ENCODE results near the gene LRRC51. TPM values are rescaled to one million over a fixed set of nuclear protein-coding genes. Genes with fewer than 3 reads are reported as not detected.

LRRC51 gene
- total RNA-seq, 1 donor from 2014 or later: 4.4 TPM

- FAIRE-seq (no peak), DNase-seq (ENCODE audit: low read depth) (no peak)
- Mint-ChIP-seq H3K9me3 (ENCODE audit: unreplicated experiment) (no peaks in the 10 kb centered on the region), H3K4me3 (ENCODE audit: unreplicated experiment) (peak overlapping the region; percentile 91), H3K36me3 (ENCODE audit: low read depth, unreplicated experiment) (peaks cover 2% of the 10 kb centered on the region), H3K27me3 (ENCODE audit: low read depth, unreplicated experiment) (no peaks in the 10 kb centered on the region), H3K4me1 (ENCODE audit: low read depth, unreplicated experiment) (peaks cover 16% of the 10 kb centered on the region), H3K27ac (ENCODE audit: unreplicated experiment) (peak overlapping the region; percentile 81)
- Histone ChIP-seq H3K9me3 (ENCODE audit: insufficient read depth, low read depth, low read length) (no peaks in the 10 kb centered on the region), H2AFZ (ENCODE audit: low read depth, low read length) (peak overlapping the region; percentile 53), H3K79me2 (ENCODE audit: insufficient read depth, low read length) (peaks cover 52% of the 10 kb centered on the region), H3K9ac (ENCODE audit: low read length) (peak overlapping the region; percentile 85), H3K4me3 (ENCODE audit: insufficient read depth, low read depth, low read length) (peak overlapping the region; percentile 93), H4K20me1 (ENCODE audit: insufficient read depth, low read length) (no peaks in the 10 kb centered on the region), H3K36me3 (ENCODE audit: insufficient read depth, low read length) (no peaks in the 10 kb centered on the region), H3K4me2 (ENCODE audit: low read length) (peak overlapping the region; percentile 95), H3K27ac (ENCODE audit: low read depth, low read length) (peak overlapping the region; percentile 85), H3K27me3 (ENCODE audit: insufficient read depth, low read length) (no peaks in the 10 kb centered on the region), H3K4me1 (ENCODE audit: insufficient read depth, low read length) (peaks cover 22% of the 10 kb centered on the region)
- TF ChIP-seq EZH2 (IDR thresholded peaks at IDR 0.05; ENCODE audit: insufficient read depth, low read length): no peak
- TF ChIP-seq, protein P1, sequence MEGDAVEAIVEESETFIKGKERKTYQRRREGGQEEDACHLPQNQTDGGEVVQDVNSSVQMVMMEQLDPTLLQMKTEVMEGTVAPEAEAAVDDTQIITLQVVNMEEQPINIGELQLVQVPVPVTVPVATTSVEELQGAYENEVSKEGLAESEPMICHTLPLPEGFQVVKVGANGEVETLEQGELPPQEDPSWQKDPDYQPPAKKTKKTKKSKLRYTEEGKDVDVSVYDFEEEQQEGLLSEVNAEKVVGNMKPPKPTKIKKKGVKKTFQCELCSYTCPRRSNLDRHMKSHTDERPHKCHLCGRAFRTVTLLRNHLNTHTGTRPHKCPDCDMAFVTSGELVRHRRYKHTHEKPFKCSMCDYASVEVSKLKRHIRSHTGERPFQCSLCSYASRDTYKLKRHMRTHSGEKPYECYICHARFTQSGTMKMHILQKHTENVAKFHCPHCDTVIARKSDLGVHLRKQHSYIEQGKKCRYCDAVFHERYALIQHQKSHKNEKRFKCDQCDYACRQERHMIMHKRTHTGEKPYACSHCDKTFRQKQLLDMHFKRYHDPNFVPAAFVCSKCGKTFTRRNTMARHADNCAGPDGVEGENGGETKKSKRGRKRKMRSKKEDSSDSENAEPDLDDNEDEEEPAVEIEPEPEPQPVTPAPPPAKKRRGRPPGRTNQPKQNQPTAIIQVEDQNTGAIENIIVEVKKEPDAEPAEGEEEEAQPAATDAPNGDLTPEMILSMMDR (IDR thresholded peaks at IDR 0.05; ENCODE audit: insufficient read depth, low read depth, low read length): no peak
These were observed 778 bp upstream of the LRRC51 start for GRCh38 chr11:72079819-72080325.

- peak overlapping the region; percentile 85 for H3K9ac ChIP-seq (ENCODE audit: low read length)
- no peak for DNase-seq (ENCODE audit: low read depth)
- no peaks in the 10 kb centered on the region for H3K27me3 ChIP-seq (ENCODE audit: insufficient read depth, low read length)
- H3K4me2 ChIP-seq (ENCODE audit: low read length): peak overlapping the region; percentile 95
- H3K9me3 Mint-ChIP-seq (ENCODE audit: unreplicated experiment): no peaks in the 10 kb centered on the region
- H3K4me1 Mint-ChIP-seq (ENCODE audit: low read depth, unreplicated experiment): peaks cover 11% of the 10 kb centered on the region
- TF ChIP-seq, protein P1 (IDR thresholded peaks at IDR 0.05; ENCODE audit: insufficient read depth, low read depth, low read length): no peak
- no peak for TF ChIP-seq EZH2 (IDR thresholded peaks at IDR 0.05; ENCODE audit: insufficient read depth, low read length)
- H3K27ac Mint-ChIP-seq (ENCODE audit: unreplicated experiment): peak overlapping the region; percentile 82
- H3K4me1 ChIP-seq (ENCODE audit: insufficient read depth, low read length): peaks cover 22% of the 10 kb centered on the region
- H2AFZ ChIP-seq (ENCODE audit: low read depth, low read length): peak overlapping the region; percentile 93
- peak overlapping the region; percentile 85 for H3K27ac ChIP-seq (ENCODE audit: low read depth, low read length)
- H3K36me3 ChIP-seq (ENCODE audit: insufficient read depth, low read length): no peaks in the 10 kb centered on the region
- no peaks in the 10 kb centered on the region for H3K27me3 Mint-ChIP-seq (ENCODE audit: low read depth, unreplicated experiment)
- H4K20me1 ChIP-seq (ENCODE audit: insufficient read depth, low read length): no peaks in the 10 kb centered on the region
- H3K4me3 Mint-ChIP-seq (ENCODE audit: unreplicated experiment): peak overlapping the region; percentile 91
- peak overlapping the region; percentile 65 for H3K4me3 ChIP-seq (ENCODE audit: insufficient read depth, low read depth, low read length)
- H3K79me2 ChIP-seq (ENCODE audit: insufficient read depth, low read length): peaks cover 39% of the 10 kb centered on the region
- H3K36me3 Mint-ChIP-seq (ENCODE audit: low read depth, unreplicated experiment): no peaks in the 10 kb centered on the region
- FAIRE-seq: no peak
- no peaks in the 10 kb centered on the region for H3K9me3 ChIP-seq (ENCODE audit: insufficient read depth, low read depth, low read length)
These were observed 564 bp downstream of the LRRC51 start for GRCh38 chr11:72081184-72081644.

DNA sequence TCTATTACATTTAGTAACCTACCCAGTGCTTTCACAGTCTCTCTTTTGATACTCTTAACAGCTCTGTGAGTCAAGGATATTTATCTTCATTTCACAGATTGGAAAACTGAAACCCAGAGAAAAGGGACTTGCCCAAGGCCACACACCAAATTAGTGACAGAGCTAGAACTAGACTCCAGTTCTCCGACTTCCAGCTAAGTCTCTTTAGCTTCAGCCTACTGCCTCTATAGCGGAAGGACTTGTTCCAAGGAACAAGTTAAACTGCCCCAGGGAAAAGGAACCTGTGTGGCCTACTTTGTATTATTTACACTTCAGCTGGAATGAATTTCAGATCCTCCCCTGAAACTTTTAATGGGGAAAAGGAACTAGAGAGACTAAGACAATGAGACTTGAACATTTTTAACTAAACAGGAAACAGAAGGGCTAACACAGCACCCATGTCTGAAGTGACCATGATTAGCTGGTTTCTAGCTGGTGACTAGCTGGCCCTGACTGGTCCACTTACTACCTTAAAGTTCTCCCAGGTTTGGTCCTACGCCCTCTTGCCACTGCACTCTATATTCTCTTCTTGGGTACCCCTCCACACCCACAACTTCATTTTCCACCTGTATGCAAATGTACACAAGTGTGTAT, 1.3 kb downstream of the LRRC51 start:
- no peaks in the 10 kb centered on the region for H4K20me1 ChIP-seq (ENCODE audit: insufficient read depth, low read length)
- DNase-seq (ENCODE audit: low read depth) (no peak), FAIRE-seq (no peak)
- H3K27ac ChIP-seq (ENCODE audit: low read depth, low read length): no peak overlapping the region
- H3K4me1 ChIP-seq (ENCODE audit: insufficient read depth, low read length): peaks cover 22% of the 10 kb centered on the region
- H3K4me3 ChIP-seq (ENCODE audit: insufficient read depth, low read depth, low read length): no peak overlapping the region
- no peaks in the 10 kb centered on the region for H3K27me3 ChIP-seq (ENCODE audit: insufficient read depth, low read length)
- H3K4me2 ChIP-seq (ENCODE audit: low read length): no peak overlapping the region
- Mint-ChIP-seq H3K27ac (ENCODE audit: unreplicated experiment) (peak overlapping the region; percentile 82), H3K36me3 (ENCODE audit: low read depth, unreplicated experiment) (no peaks in the 10 kb centered on the region), H3K27me3 (ENCODE audit: low read depth, unreplicated experiment) (no peaks in the 10 kb centered on the region), H3K4me3 (ENCODE audit: unreplicated experiment) (peak overlapping the region; percentile 78), H3K9me3 (ENCODE audit: unreplicated experiment) (no peaks in the 10 kb centered on the region), H3K4me1 (ENCODE audit: low read depth, unreplicated experiment) (peaks cover 11% of the 10 kb centered on the region)
- TF ChIP-seq, protein P1 (IDR thresholded peaks at IDR 0.05; ENCODE audit: insufficient read depth, low read depth, low read length): no peak
- no peak for TF ChIP-seq EZH2 (IDR thresholded peaks at IDR 0.05; ENCODE audit: insufficient read depth, low read length)
- H3K79me2 ChIP-seq (ENCODE audit: insufficient read depth, low read length): peaks cover 32% of the 10 kb centered on the region
- no peak overlapping the region for H3K9ac ChIP-seq (ENCODE audit: low read length)
- no peaks in the 10 kb centered on the region for H3K36me3 ChIP-seq (ENCODE audit: insufficient read depth, low read length)
- H3K9me3 ChIP-seq (ENCODE audit: insufficient read depth, low read depth, low read length): no peaks in the 10 kb centered on the region
- no peak overlapping the region for H2AFZ ChIP-seq (ENCODE audit: low read depth, low read length)
